Testis (tissue), 2 donors: ENCODE results near the gene TBX18.

Experiments
- POLR2A ChIP-seq: fragments of 450-650 bp; IDR thresholded peaks from one replicate; pipeline ENCODE4 v1.6.1; 2017; ENCODE audit warnings: antibody characterized with exemption, mild to moderate bottlenecking, moderate library complexity
- TF ChIP-seq, protein P1 (sequence below), 3 experiments: fragments of 450-650 bp in 2 of 3; fragments of 200-600 bp in 1 of 3; sonication (generic) in 1 of 3; IDR thresholded peaks; one replicate each; pipeline ENCODE4 v1.5.1; 2016 to 2019; ENCODE audit warnings: antibody characterized with exemption in 3 of 3, mild to moderate bottlenecking in 2 of 3, moderate library complexity in 1 of 3

DNA sequence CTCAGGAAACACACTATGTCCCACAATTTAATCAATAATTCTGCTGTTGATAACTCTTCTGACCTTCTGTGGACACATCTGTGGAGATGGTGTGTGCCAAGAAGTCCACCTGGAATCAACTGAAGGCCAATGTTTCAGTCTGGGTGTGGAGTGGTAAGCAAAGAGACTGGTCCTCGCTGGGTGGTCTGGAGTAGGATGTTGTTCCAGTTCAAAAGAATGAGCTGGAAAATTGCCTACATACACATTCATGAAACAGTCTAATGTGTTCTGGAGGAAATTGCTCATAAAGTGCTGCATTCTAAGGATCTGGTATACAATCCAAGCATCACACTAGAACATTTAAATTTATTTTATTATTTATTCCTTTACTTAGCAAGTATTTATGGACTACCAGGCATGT is 33.9 kb upstream of the TBX18 start:
- TF ChIP-seq, protein P1, sequence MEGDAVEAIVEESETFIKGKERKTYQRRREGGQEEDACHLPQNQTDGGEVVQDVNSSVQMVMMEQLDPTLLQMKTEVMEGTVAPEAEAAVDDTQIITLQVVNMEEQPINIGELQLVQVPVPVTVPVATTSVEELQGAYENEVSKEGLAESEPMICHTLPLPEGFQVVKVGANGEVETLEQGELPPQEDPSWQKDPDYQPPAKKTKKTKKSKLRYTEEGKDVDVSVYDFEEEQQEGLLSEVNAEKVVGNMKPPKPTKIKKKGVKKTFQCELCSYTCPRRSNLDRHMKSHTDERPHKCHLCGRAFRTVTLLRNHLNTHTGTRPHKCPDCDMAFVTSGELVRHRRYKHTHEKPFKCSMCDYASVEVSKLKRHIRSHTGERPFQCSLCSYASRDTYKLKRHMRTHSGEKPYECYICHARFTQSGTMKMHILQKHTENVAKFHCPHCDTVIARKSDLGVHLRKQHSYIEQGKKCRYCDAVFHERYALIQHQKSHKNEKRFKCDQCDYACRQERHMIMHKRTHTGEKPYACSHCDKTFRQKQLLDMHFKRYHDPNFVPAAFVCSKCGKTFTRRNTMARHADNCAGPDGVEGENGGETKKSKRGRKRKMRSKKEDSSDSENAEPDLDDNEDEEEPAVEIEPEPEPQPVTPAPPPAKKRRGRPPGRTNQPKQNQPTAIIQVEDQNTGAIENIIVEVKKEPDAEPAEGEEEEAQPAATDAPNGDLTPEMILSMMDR (IDR thresholded peaks at IDR 0.05), result no peak
- TF ChIP-seq POLR2A, result no peak
